ENCODE results near the gene HCN3. TPM values are rescaled to one million over a fixed set of nuclear protein-coding genes. Genes with fewer than 3 reads are reported as not detected.

The HCN3 gene
- total and polyA plus RNA-seq, 2 of the 13 experiments (the other 11 are each of a cell fraction or from before 2014, with no cell fraction given), result 2.4 to 10.2 TPM

- TF ChIP-seq, protein P1, sequence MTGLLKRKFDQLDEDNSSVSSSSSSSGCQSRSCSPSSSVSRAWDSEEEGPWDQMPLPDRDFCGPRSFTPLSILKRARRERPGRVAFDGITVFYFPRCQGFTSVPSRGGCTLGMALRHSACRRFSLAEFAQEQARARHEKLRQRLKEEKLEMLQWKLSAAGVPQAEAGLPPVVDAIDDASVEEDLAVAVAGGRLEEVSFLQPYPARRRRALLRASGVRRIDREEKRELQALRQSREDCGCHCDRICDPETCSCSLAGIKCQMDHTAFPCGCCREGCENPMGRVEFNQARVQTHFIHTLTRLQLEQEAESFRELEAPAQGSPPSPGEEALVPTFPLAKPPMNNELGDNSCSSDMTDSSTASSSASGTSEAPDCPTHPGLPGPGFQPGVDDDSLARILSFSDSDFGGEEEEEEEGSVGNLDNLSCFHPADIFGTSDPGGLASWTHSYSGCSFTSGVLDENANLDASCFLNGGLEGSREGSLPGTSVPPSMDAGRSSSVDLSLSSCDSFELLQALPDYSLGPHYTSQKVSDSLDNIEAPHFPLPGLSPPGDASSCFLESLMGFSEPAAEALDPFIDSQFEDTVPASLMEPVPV (CRISPR knock-in tag; IDR thresholded peaks at IDR 0.05), result peak; percentile 90
- TF ChIP-seq ZNF446 (CRISPR knock-in tag; IDR thresholded peaks at IDR 0.05) (0 out of 2 replicates have a peak, but pooled peaks have one; percentile 49), ZBTB46 (CRISPR knock-in tag; IDR thresholded peaks at IDR 0.05; ENCODE audit: borderline replicate concordance) (no peak), REST (IDR thresholded peaks at IDR 0.05; ENCODE audit: borderline replicate concordance in 1 of 2, low read depth in 1 of 2, low read length in 2 of 2) (peak in 1 of 2 experiments; percentile 16; a peak in 1 of 4 replicates), CEBPG (CRISPR knock-in tag; IDR thresholded peaks at IDR 0.05) (no peak; the same call in 1 of the 2 replicates), ZBTB8A (CRISPR knock-in tag; IDR thresholded peaks at IDR 0.05; ENCODE audit: borderline replicate concordance, low read depth) (peak; percentile 34; the same call in 1 of the 2 replicates), ZSCAN29 (CRISPR knock-in tag; conservative IDR thresholded peaks at IDR 0.05) (peak; percentile 67; the same call in 1 of the 2 replicates), FLYWCH1 (CRISPR knock-in tag; IDR thresholded peaks at IDR 0.05) (no peak), HIVEP1 (CRISPR knock-in tag; IDR thresholded peaks at IDR 0.05) (no peak), MAZ (IDR thresholded peaks at IDR 0.05; ENCODE audit: borderline replicate concordance, low read depth, low read length) (0 out of 2 replicates have a peak, but pooled peaks have one; percentile 41), MAZ (CRISPR knock-in tag; IDR thresholded peaks at IDR 0.05; ENCODE audit: low read depth) (no peak), NFYB (CRISPR knock-in tag; IDR thresholded peaks at IDR 0.05) (peak; percentile 86), TCF12 (IDR thresholded peaks at IDR 0.05) (no peak), TCF12 (CRISPR knock-in tag; IDR thresholded peaks at IDR 0.05) (no peak), ZNF569 (CRISPR knock-in tag; IDR thresholded peaks at IDR 0.05; ENCODE audit: borderline replicate concordance) (peak; percentile 94)
- TF ChIP-seq, protein P2, sequence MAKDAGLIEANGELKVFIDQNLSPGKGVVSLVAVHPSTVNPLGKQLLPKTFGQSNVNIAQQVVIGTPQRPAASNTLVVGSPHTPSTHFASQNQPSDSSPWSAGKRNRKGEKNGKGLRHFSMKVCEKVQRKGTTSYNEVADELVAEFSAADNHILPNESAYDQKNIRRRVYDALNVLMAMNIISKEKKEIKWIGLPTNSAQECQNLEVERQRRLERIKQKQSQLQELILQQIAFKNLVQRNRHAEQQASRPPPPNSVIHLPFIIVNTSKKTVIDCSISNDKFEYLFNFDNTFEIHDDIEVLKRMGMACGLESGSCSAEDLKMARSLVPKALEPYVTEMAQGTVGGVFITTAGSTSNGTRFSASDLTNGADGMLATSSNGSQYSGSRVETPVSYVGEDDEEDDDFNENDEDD (CRISPR knock-in tag; IDR thresholded peaks at IDR 0.05; ENCODE audit: borderline replicate concordance), result peak; percentile 57; the same call in 1 of the 2 replicates
- TF ChIP-seq, protein P3, sequence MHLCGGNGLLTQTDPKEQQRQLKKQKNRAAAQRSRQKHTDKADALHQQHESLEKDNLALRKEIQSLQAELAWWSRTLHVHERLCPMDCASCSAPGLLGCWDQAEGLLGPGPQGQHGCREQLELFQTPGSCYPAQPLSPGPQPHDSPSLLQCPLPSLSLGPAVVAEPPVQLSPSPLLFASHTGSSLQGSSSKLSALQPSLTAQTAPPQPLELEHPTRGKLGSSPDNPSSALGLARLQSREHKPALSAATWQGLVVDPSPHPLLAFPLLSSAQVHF (CRISPR knock-in tag; IDR thresholded peaks at IDR 0.05), result peak; percentile 58; the same call in 1 of the 2 replicates
These were observed 15.2 kb upstream of the HCN3 start, which contains the start of gene SCAMP3 (continued) for GRCh38 chr1:155261852-155262673.
